HepG2 (cell line): ENCODE measurements around the gene TUBB4A. TPM values are rescaled to one million over a fixed set of nuclear protein-coding genes. Genes with fewer than 3 reads are reported as not detected.

Experiments used
- ATAC-seq: fragments of 200-7000 bp; cut with Tn5 transposase; 3 replicates; pipeline ENCODE4 v1.9.1; 2020; ENCODE audit warnings: mild to moderate bottlenecking, moderate library complexity
- BruUV-seq: library from RNA; stranded (reverse); fragments of 400-500 nt; replicated peaks from 2 replicates; lab custom pipeline; 2021; lab: Mats Ljungman, UMichigan
- CTCF ChIA-PET: fragments of 300-600 bp; formaldehyde crosslinking; extraction: SDS; loops from one replicate; lab custom pipeline; 2021; ENCODE audit warnings: low total read pairs, inconsistent platforms, low intra/inter-chr PET ratio; lab: Yijun Ruan, JAX
- POLR2A ChIA-PET: fragments of 350-600 bp; sonication (Branson Sonifier 250); formaldehyde crosslinking; loops from one replicate; lab custom pipeline; 2020; ENCODE audit warnings: antibody characterized with exemption, inconsistent platforms; lab: Yijun Ruan, JAX
- DNase-seq: peaks from one replicate; pipeline ENCODE4 v3.0.0-alpha.2; 2015; ENCODE audit warnings: low spot score
- FAIRE-seq: peaks from 3 replicates; lab custom pipeline; 2011; peaks lifted over from hg19 to GRCh38; lab: Jason Lieb, UNC
- H2AFZ ChIP-seq: one replicate; pipeline ENCODE4 v1.6.1; 2011; ENCODE audit warnings: low read length, inconsistent platforms
- H3K27ac ChIP-seq: fragments of 300-600 bp; 3 replicates; pipeline ENCODE4 v1.8.0; 2011; ENCODE audit warnings: mixed run types, mild to moderate bottlenecking, mixed read lengths, low read length, inconsistent platforms; ENCODE audit not compliant: insufficient read depth; ENCODE audit errors: extremely low read length
- H3K27me3 ChIP-seq, 2 experiments: fragments of 200-600 bp in 1 of 2; 2 replicates in 1 of 2; 3 replicates in 1 of 2; pipeline versions ENCODE4 v1.6.0 to v1.8.0; 2011; ENCODE audit warnings: low read length in 2 of 2, mild to moderate bottlenecking in 2 of 2, moderate library complexity in 2 of 2, inconsistent platforms in 1 of 2; ENCODE audit not compliant: insufficient read depth in 2 of 2, control insufficient read depth in 1 of 2
- H3K36me3 ChIP-seq, 2 experiments: fragments of 200-600 bp in 1 of 2; replicated peaks in 1 of 2; 2 replicates in 1 of 2; 3 replicates in 1 of 2; pipeline versions ENCODE4 v1.5.1 to v1.8.0; 2011; ENCODE audit warnings: low read length in 2 of 2, inconsistent platforms in 1 of 2; ENCODE audit not compliant: insufficient read depth in 2 of 2, control insufficient read depth in 1 of 2
- H3K4me1 ChIP-seq: 2 replicates; pipeline ENCODE4 v1.5.1; 2012; ENCODE audit warnings: low read length, inconsistent platforms; ENCODE audit not compliant: insufficient read depth
- H3K4me2 ChIP-seq: 2 replicates; pipeline ENCODE4 v1.6.0; 2011; ENCODE audit warnings: low read depth, low read length, inconsistent platforms
- H3K4me3 ChIP-seq, 3 experiments: fragments of 200-600 bp in 1 of 3; sonication (generic), shearing (Covaris generic) in 1 of 3; replicated peaks in 1 of 3; 2 replicates each; pipeline ENCODE4 v1.5.1; 2011 to 2016; ENCODE audit warnings: low read length in 3 of 3, inconsistent platforms in 2 of 3, low read depth in 2 of 3, mild to moderate bottlenecking in 2 of 3, control low read depth in 1 of 3, mixed read lengths in 1 of 3; ENCODE audit not compliant: insufficient read depth in 1 of 3
- H3K79me2 ChIP-seq: one replicate; pipeline ENCODE4 v1.6.1; 2011; ENCODE audit warnings: low read length, inconsistent platforms; ENCODE audit not compliant: insufficient read depth
- H3K9ac ChIP-seq: 2 replicates; pipeline ENCODE4 v1.6.0; 2011; ENCODE audit warnings: mild to moderate bottlenecking, low read depth, low read length, inconsistent platforms; ENCODE audit not compliant: insufficient read depth
- H3K9me3 ChIP-seq: 2 replicates; pipeline ENCODE4 v1.5.1; 2012; ENCODE audit warnings: mild to moderate bottlenecking, low read length
- H4K20me1 ChIP-seq: 2 replicates; pipeline ENCODE4 v1.6.0; 2011; ENCODE audit warnings: inconsistent platforms, mild to moderate bottlenecking, low read length, moderate library complexity; ENCODE audit not compliant: insufficient read depth
- GABPB1 ChIP-seq: IDR thresholded peaks from 2 replicates; pipeline ENCODE4 v1.6.1; 2016; ENCODE audit warnings: mild to moderate bottlenecking, missing genetic modification reagents, moderate library complexity, missing compliant biosample characterization
- SRSF1 ChIP-seq: fragments of 200-400 bp; formaldehyde crosslinking; optimal IDR thresholded peaks from 2 replicates; pipeline ENCODE3; 2017; ENCODE audit warnings: mild to moderate bottlenecking, low read depth, low read length, moderate library complexity
- ZFP62 ChIP-seq: sonication (generic); formaldehyde crosslinking; IDR thresholded peaks from 2 replicates; pipeline ENCODE4 v1.4.0; 2020; ENCODE audit warnings: missing genetic modification reagents
- ZFY ChIP-seq: sonication (generic); formaldehyde crosslinking; IDR thresholded peaks from 2 replicates; pipeline ENCODE4 v1.4.0; 2020; ENCODE audit warnings: missing genetic modification reagents
- ZHX1 ChIP-seq: sonication (generic); formaldehyde crosslinking; IDR thresholded peaks from 2 replicates; pipeline ENCODE4 v1.8.1; 2022; ENCODE audit warnings: low read depth, mild to moderate bottlenecking, missing genetic modification reagents
- ZNF256 ChIP-seq: sonication (generic); formaldehyde crosslinking; conservative IDR thresholded peaks from 2 replicates; pipeline ENCODE4 v1.4.0; 2020; ENCODE audit warnings: missing genetic modification reagents
- ZNF329 ChIP-seq: sonication (generic); formaldehyde crosslinking; IDR thresholded peaks from 2 replicates; pipeline ENCODE4 v1.9.0; 2021; ENCODE audit warnings: low read depth, mild to moderate bottlenecking, missing genetic modification reagents
- ZNF496 ChIP-seq: sonication (generic); formaldehyde crosslinking; IDR thresholded peaks from 2 replicates; pipeline ENCODE4 v1.8.1; 2023; ENCODE audit warnings: mild to moderate bottlenecking, moderate library complexity, missing genetic modification reagents; ENCODE audit not compliant: insufficient replicate concordance
- ZNF567 ChIP-seq: sonication (generic); formaldehyde crosslinking; IDR thresholded peaks from 2 replicates; pipeline ENCODE4 v1.8.1; 2023; ENCODE audit warnings: mild to moderate bottlenecking, missing genetic modification reagents, borderline replicate concordance
- ZNF891 ChIP-seq: sonication (generic); formaldehyde crosslinking; IDR thresholded peaks from 2 replicates; pipeline ENCODE4 v1.5.0; 2020; ENCODE audit warnings: mild to moderate bottlenecking, missing genetic modification reagents
- WGBS: methylation state at CpG from one replicate; pipeline ENCODE4 v1.1.6; 2017; ENCODE audit warnings: low lambda C conversion rate; 5-methylcytosine and 5-hydroxymethylcytosine counted together
- in situ Hi-C: cut with HindIII; loops from 2 replicates; pipeline ENCODE4 v1.10.0; 2017; ENCODE audit warnings: low pct_unique_long_range_greater_than_20kb; ENCODE audit not compliant: extremely low pct_ligation_motif_present
- intact Hi-C: fragments of 100-400 bp; cut with micrococcal nuclease; formaldehyde crosslinking; loops from one replicate; pipeline ENCODE4 v1.10.0; 2022; ENCODE audit not compliant: unreplicated experiment
- polyA plus RNA-seq, 8 experiments: library from polyadenylated mRNA; depleted of rRNA in 3 of 8; stranded (reverse) in 7 of 8; unstranded in 1 of 8; fragments of >200 nt; fragmentation: Illumina TruSeq in 4 of 8; extraction: Trizol in 4 of 8; gene quantifications; 2 replicates each; pipeline versions ENCODE4 v1.2.1 to v1.2.3, GENCODE V29; 2011 to 2016; ENCODE audit warnings: low read depth in 4 of 8, missing spikeins in 1 of 8, mixed read lengths in 1 of 8; ENCODE audit not compliant: insufficient read depth in 1 of 8
- total RNA-seq, 5 experiments: library from RNA; depleted of rRNA; stranded (reverse); fragments of >200 nt; fragmentation: Illumina TruSeq; extraction: Trizol; gene quantifications; 2 replicates each; pipeline ENCODE4 v1.2.3, GENCODE V29; 2016; ENCODE audit warnings: low read depth in 1 of 5
- TF ChIP-seq, protein P1 (sequence below): sonication (generic); formaldehyde crosslinking; IDR thresholded peaks from 2 replicates; pipeline ENCODE4 v1.8.0; 2022; ENCODE audit warnings: mild to moderate bottlenecking, missing genetic modification reagents, borderline replicate concordance

The TUBB4A gene
- total and polyA plus RNA-seq, 2 of the 13 experiments (the other 11 are each of a cell fraction or from before 2014, with no cell fraction given), result not detected

DNA sequence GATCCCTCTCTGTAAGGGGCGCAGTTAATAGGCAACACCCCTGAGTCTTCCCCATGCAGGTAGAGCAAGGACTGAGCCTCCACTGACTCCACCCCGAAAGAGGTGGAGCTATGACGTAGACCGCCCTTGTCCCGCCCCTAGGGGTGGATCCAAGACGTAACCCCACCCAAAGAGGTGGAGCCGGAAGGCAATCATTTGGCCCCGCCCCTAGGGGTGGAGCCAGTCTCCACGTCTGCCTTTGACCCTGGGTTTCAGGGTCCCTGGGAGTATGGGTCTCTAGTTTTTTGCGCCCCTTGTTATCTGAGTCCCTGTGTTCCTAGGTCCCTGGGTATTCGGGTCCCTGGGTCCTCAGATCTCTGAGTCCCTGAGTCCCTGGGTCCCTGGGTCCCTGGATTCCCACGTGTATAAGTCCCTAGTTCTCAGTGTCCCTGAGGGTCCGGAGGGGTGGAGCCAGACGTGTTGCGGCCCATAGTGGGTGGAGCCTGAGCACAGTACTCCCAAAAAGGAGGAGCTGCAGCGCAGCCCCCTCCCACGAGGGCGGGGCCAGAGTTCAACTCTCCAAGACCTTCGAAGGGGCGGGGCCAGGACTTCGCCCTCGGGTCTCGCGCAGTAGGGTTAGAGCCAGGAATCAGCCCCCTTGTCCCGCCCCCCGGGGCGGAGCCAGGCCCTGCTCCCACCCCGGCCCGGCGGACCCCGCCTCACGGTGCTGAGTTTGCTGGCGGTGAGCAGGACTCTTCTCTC lies 25.8 kb downstream of the TUBB4A start (continued):
- TF ChIP-seq, protein P1, sequence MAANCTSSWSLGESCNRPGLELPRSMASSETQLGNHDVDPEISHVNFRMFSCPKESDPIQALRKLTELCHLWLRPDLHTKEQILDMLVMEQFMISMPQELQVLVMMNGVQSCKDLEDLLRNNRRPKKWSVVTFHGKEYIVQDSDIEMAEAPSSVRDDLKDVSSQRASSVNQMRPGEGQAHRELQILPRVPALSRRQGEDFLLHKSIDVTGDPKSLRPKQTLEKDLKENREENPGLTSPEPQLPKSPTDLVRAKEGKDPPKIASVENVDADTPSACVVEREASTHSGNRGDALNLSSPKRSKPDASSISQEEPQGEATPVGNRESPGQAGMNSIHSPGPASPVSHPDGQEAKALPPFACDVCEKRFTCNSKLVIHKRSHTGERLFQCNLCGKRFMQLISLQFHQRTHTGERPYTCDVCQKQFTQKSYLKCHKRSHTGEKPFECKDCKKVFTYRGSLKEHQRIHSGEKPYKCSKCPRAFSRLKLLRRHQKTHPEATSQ (CRISPR knock-in tag), result no peak
- TF ChIP-seq SRSF1 (peak; percentile 10), ZFY (CRISPR knock-in tag) (no peak), ZNF496 (no peak), GABPB1 (CRISPR knock-in tag) (peak; percentile 40; the same call in 1 of the 2 replicates), ZFP62 (no peak), ZNF256 (CRISPR knock-in tag) (no peak), ZNF567 (no peak)
- TF ChIP-seq, all 625 proteins: peak for 40

- WGBS, result 86% methylated on average over 41 of the region's 52 CpGs
- no peak for ATAC-seq
- POLR2A ChIA-PET, result interaction anchor here (1.3 to 1.4 kb wide), 4 partner anchors 10 to 594 kb away, joined by 3 to 13 read pairs (median 4); partner anchors contain the start of genes CRB3 and SLC25A23
Measured at GRCh38 chr19:6475321-6476108, 26.6 kb downstream of the TUBB4A start.

More at GRCh38 chr19:6475321-6476108, 26.6 kb downstream of the TUBB4A start:
- in situ Hi-C loops (no loop called here), intact Hi-C loops (no loop called here)
- Histone ChIP-seq H3K4me1 (peaks cover 22% of the 10 kb centered on the region; the same call in 1 of the 2 replicates), H3K4me3 (peak overlapping the region in 1 of 3 experiments; percentile 52; a peak in 1 of 6 replicates), H3K27me3 (peaks cover 2 to 16% of the 10 kb centered on the region in 2 experiments; a peak in 3 of 5 replicates), H2AFZ (no peak overlapping the region), H3K9ac (no peak overlapping the region), H3K27ac (no peak overlapping the region), H3K4me2 (peak overlapping the region; percentile 66), H4K20me1 (no peaks in the 10 kb centered on the region), H3K9me3 (no peaks in the 10 kb centered on the region), H3K79me2 (no peaks in the 10 kb centered on the region), H3K36me3 (no peaks in the 10 kb centered on the region)
- CTCF ChIA-PET, result no interaction called here
- BruUV-seq, result no TSS peak
- TF ChIP-seq ZNF891 (no peak), ZNF329 (CRISPR knock-in tag) (0 out of 2 replicates have a peak, but pooled peaks have one; percentile 33), ZHX1 (CRISPR knock-in tag) (0 out of 2 replicates have a peak, but pooled peaks have one; percentile 37)
- no peak for DNase-seq
- FAIRE-seq, result no peak
